Endothelial cell of umbilical vein (primary cell): ENCODE measurements around the gene CCT8. TPM values are rescaled to one million over a fixed set of nuclear protein-coding genes. Genes with fewer than 3 reads are reported as not detected.

Experiments used
- BruUV-seq: library from RNA; stranded (reverse); fragments of 400-500 nt; replicated peaks from 2 replicates; lab custom pipeline; 2021; lab: Mats Ljungman, UMichigan
- CTCF ChIA-PET: fragments of 300-600, 350-600 bp; sonication (Branson Sonifier 250); formaldehyde crosslinking; loops from one replicate; lab custom pipeline; 2021; ENCODE audit warnings: antibody characterized with exemption, inconsistent platforms; lab: Charles Lee
- POLR2A ChIA-PET: fragments of 300-600, 350-600 bp; sonication (Branson Sonifier 250); formaldehyde crosslinking; loops from one replicate; lab custom pipeline; 2021; ENCODE audit warnings: antibody characterized with exemption, inconsistent platforms; lab: Charles Lee
- DNase-seq: peaks from one replicate; pipeline ENCODE4 v3.0.0-alpha.2; 2011; ENCODE audit warnings: low read depth, low spot score
- FAIRE-seq: peaks from 2 replicates; lab custom pipeline; 2011; peaks lifted over from hg19 to GRCh38; lab: Jason Lieb, UNC
- H2AFZ ChIP-seq: 2 replicates; pipeline ENCODE4 v1.6.0; 2012; ENCODE audit warnings: low read depth, low read length, control low read depth, inconsistent platforms
- H3K27ac ChIP-seq: 2 replicates; pipeline ENCODE4 v1.5.1; 2011; ENCODE audit warnings: low read depth, mild to moderate bottlenecking, control low read depth, low read length, moderate library complexity; ENCODE audit not compliant: insufficient read depth
- H3K27me3 ChIP-seq, 2 experiments: 2 replicates each; pipeline versions ENCODE4 v1.6.0 to v1.6.1; 2011; ENCODE audit warnings: low read length in 2 of 2, mixed read lengths in 1 of 2; ENCODE audit not compliant: control insufficient read depth in 2 of 2, insufficient read depth in 2 of 2
- H3K36me3 ChIP-seq, 2 experiments: 2 replicates in 1 of 2; 3 replicates in 1 of 2; pipeline ENCODE4 v1.5.1; 2011; ENCODE audit warnings: low read length in 2 of 2, mild to moderate bottlenecking in 1 of 2, moderate library complexity in 1 of 2; ENCODE audit not compliant: control insufficient read depth in 2 of 2, insufficient read depth in 2 of 2; ENCODE audit errors: extremely low read depth in 1 of 2
- H3K4me1 ChIP-seq: 3 replicates; pipeline ENCODE4 v1.5.1; 2011; ENCODE audit warnings: mild to moderate bottlenecking, low read length; ENCODE audit not compliant: control insufficient read depth, insufficient read depth; ENCODE audit errors: extremely low read depth
- H3K4me2 ChIP-seq: 2 replicates; pipeline ENCODE4 v1.6.1; 2011; ENCODE audit warnings: low read length, control low read depth, mixed read lengths; ENCODE audit not compliant: insufficient read depth
- H3K4me3 ChIP-seq, 3 experiments: fragments of 200-600 bp in 1 of 3; sonication (generic), shearing (Covaris generic) in 1 of 3; replicated peaks in 1 of 3; 2 replicates each; pipeline ENCODE4 v1.5.1; 2011 to 2016; ENCODE audit warnings: control low read depth in 3 of 3, low read length in 3 of 3, mild to moderate bottlenecking in 2 of 3, inconsistent platforms in 1 of 3, low read depth in 1 of 3, moderate library complexity in 1 of 3; ENCODE audit not compliant: insufficient read depth in 1 of 3
- H3K79me2 ChIP-seq: 2 replicates; pipeline ENCODE4 v1.6.0; 2012; ENCODE audit warnings: low read length, inconsistent platforms; ENCODE audit not compliant: control insufficient read depth, insufficient read depth
- H3K9ac ChIP-seq: replicated peaks from 2 replicates; pipeline ENCODE3; 2011; ENCODE audit warnings: low read length, control low read depth; ENCODE audit not compliant: insufficient read depth; ENCODE audit errors: extremely low read depth
- H3K9me1 ChIP-seq: replicated peaks from 3 replicates; pipeline ENCODE4 v1.6.0; 2011; ENCODE audit warnings: mild to moderate bottlenecking, low read length; ENCODE audit not compliant: control insufficient read depth, insufficient read depth; ENCODE audit errors: extremely low read depth
- H3K9me3 ChIP-seq: replicated peaks from 2 replicates; pipeline ENCODE4 v1.5.1; 2012; ENCODE audit warnings: low read length, inconsistent platforms; ENCODE audit not compliant: control insufficient read depth, insufficient read depth
- H4K20me1 ChIP-seq: replicated peaks from 2 replicates; pipeline ENCODE3; 2011; ENCODE audit warnings: mild to moderate bottlenecking, low read length; ENCODE audit not compliant: control insufficient read depth, insufficient read depth; ENCODE audit errors: extremely low read depth
- CTCF ChIP-seq, 2 donors: IDR thresholded peaks; 1 replicate in 1 of 2; 2 replicates in 1 of 2; pipeline ENCODE4 v1.5.1; 2011; ENCODE audit warnings: low read length in 2 of 2, mild to moderate bottlenecking in 2 of 2, moderate library complexity in 2 of 2, control low read depth in 1 of 2, inconsistent platforms in 1 of 2, low read depth in 1 of 2; ENCODE audit not compliant: insufficient read depth in 1 of 2; ENCODE audit errors: extremely low read depth in 1 of 2
- EZH2 ChIP-seq: IDR thresholded peaks from 2 replicates; pipeline ENCODE4 v1.6.1; 2012; ENCODE audit warnings: borderline replicate concordance, low read depth, mild to moderate bottlenecking, moderate library complexity, low read length, inconsistent platforms; ENCODE audit not compliant: severe bottlenecking
- GATA2 ChIP-seq: IDR thresholded peaks from 2 replicates; pipeline ENCODE4 v1.7.0; 2011; ENCODE audit warnings: low read depth, mild to moderate bottlenecking, moderate library complexity, mixed read lengths, low read length; ENCODE audit not compliant: insufficient read length, insufficient read depth
- JUN ChIP-seq: IDR thresholded peaks from 2 replicates; pipeline ENCODE4 v1.6.1; 2011; ENCODE audit warnings: borderline replicate concordance, low read depth; ENCODE audit not compliant: insufficient read length, insufficient read depth
- MAX ChIP-seq: IDR thresholded peaks from 2 replicates; pipeline ENCODE4 v1.6.1; 2011; ENCODE audit not compliant: insufficient read depth, insufficient read length
- POLR2A ChIP-seq: IDR thresholded peaks from 2 replicates; pipeline ENCODE4 v1.6.1; 2012; ENCODE audit warnings: low read depth, mild to moderate bottlenecking, control low read depth, low read length
- dilution Hi-C: fragments of 300-500 bp; cut with MboI; formaldehyde crosslinking; loops from one replicate; pipeline ENCODE4 v1.15.0; 2019; ENCODE audit warnings: low sequenced_read_pairs; ENCODE audit not compliant: extremely low pct_ligation_motif_present
- intact Hi-C: fragments of 100-400 bp; cut with micrococcal nuclease; formaldehyde crosslinking; loops from one replicate; pipeline ENCODE4 v1.10.0; 2022
- polyA plus RNA-seq, 4 experiments: library from polyadenylated mRNA; depleted of rRNA in 3 of 4; stranded (reverse) in 3 of 4; unstranded in 1 of 4; fragments of >200 nt; gene quantifications; 2 replicates each; pipeline versions ENCODE4 v1.2.1 to v1.2.3, GENCODE V29; 2011 to 2012; ENCODE audit warnings: missing spikeins in 1 of 4
- total RNA-seq: library from RNA; stranded (reverse); gene quantifications from 2 replicates; pipeline ENCODE4 v1.2.3, GENCODE V29; 2021

The CCT8 gene
- total and polyA plus RNA-seq, 2 donors (not counting 3 experiments of a cell fraction or from before 2014, with no cell fraction given), result 102 to 212 TPM

DNA sequence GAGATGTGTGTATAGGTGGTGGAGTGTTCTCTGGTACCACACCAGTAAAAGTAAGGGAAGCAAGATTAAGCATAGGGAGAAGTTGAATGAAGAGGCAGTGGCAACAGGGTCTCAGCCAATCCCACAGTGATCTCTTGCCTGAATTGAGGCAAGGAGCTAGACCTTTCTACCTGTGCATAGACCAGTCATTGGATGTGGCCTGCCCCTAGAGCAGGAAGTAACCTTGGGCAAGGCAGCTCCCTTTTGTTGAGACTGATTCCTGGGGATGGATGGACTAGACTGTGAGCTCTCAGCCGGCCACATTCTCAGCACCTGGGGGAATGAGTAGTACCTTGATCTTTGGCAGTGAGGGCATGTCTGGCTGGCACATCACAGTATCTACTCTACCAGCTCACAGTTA lies 42.5 kb downstream of the CCT8 start:
- CTCF ChIA-PET, result no interaction called here

More for the DNA sequence above, 42.5 kb downstream of the CCT8 start:
- dilution Hi-C loops (no loop called here), intact Hi-C loops (no loop called here)
- DNase-seq, result no peak
- Histone ChIP-seq H3K4me3 (no peak overlapping the region), H3K4me1 (peaks cover 2% of the 10 kb centered on the region), H3K79me2 (peaks cover 33% of the 10 kb centered on the region), H3K4me2 (no peak overlapping the region), H4K20me1 (no peaks in the 10 kb centered on the region), H3K27ac (no peak overlapping the region), H3K9ac (no peak overlapping the region), H3K27me3 (no peaks in the 10 kb centered on the region), H3K9me3 (no peaks in the 10 kb centered on the region), H3K9me1 (no peaks in the 10 kb centered on the region), H3K36me3 (peaks cover 13 to 17% of the 10 kb centered on the region in 2 experiments), H2AFZ (no peak overlapping the region)
- BruUV-seq, result no TSS peak
- no peak for FAIRE-seq
- POLR2A ChIA-PET, result no interaction called here
- TF ChIP-seq MAX (no peak), EZH2 (no peak), JUN (no peak), CTCF (IDR thresholded peaks at IDR 0.05; ENCODE audit: extremely low read depth in 1 of 2, insufficient read depth in 1 of 2, low read depth in 1 of 2, low read length in 2 of 2) (no peak), POLR2A (no peak), GATA2 (no peak)
